GM19438 (cell line): ENCODE measurements around the gene TRAP1.
"Not testable (repeated sequence)": the region's sequence is repeated elsewhere in the genome, so short reads cannot be mapped to it uniquely, and the experiment has no call there.

Experiments
- ATAC-seq: cut with Tn5 transposase; IDR thresholded peaks from one replicate; pipeline ENCODE4 v1.9.1; 2021; ENCODE audit warnings: low read depth; ENCODE audit not compliant: unreplicated experiment

Gene TRAP1

GRCh38 chr16:3715430-3715829 lies 1.9 kb downstream of the TRAP1 start:
- no peak for ATAC-seq

GRCh38 chr16:3714378-3714777 lies 2.9 kb downstream of the TRAP1 start:
- not testable (repeated sequence) for ATAC-seq

GRCh38 chr16:3713587-3714242 lies 3.6 kb downstream of the TRAP1 start:
- no peak for ATAC-seq

- ATAC-seq: no peak
These were observed 4.4 kb downstream of the TRAP1 start for GRCh38 chr16:3712861-3713372.

GRCh38 chr16:3706253-3707012 lies 10.9 kb downstream of the TRAP1 start:
- no peak for ATAC-seq

- no peak for ATAC-seq
These were observed 15.2 kb downstream of the TRAP1 start for GRCh38 chr16:3702082-3702481.

- ATAC-seq: no peak
These were observed 15.8 kb downstream of the TRAP1 start for GRCh38 chr16:3701531-3701930.

- ATAC-seq: no peak
These were observed 18.4 kb downstream of the TRAP1 start for GRCh38 chr16:3698941-3699340.

GRCh38 chr16:3696425-3697218 lies 20.7 kb downstream of the TRAP1 start:
- no peak for ATAC-seq

GRCh38 chr16:3695610-3696369 lies 21.5 kb downstream of the TRAP1 start:
- ATAC-seq: no peak

- ATAC-seq: no peak
These were observed 23.3 kb downstream of the TRAP1 start for GRCh38 chr16:3694051-3694450.

- ATAC-seq: no peak
These were observed 25.6 kb downstream of the TRAP1 start for GRCh38 chr16:3691761-3692160.

- no peak for ATAC-seq
These were observed 26.2 kb downstream of the TRAP1 start for GRCh38 chr16:3690980-3691720.

- ATAC-seq: no peak
These were observed 26.8 kb downstream of the TRAP1 start for GRCh38 chr16:3690470-3690928.

GRCh38 chr16:3689731-3690130 lies 27.6 kb downstream of the TRAP1 start:
- ATAC-seq: no peak

GRCh38 chr16:3687792-3688191 lies 29.5 kb downstream of the TRAP1 start:
- no peak for ATAC-seq

GRCh38 chr16:3687021-3687420 lies 30.3 kb downstream of the TRAP1 start:
- ATAC-seq: no peak

GRCh38 chr16:3681206-3681605 lies 36.1 kb downstream of the TRAP1 start:
- ATAC-seq: no peak

GRCh38 chr16:3677994-3678393 lies 39.3 kb downstream of the TRAP1 start:
- ATAC-seq: no peak
